HepG2 (cell line): ENCODE measurements around the gene EPS8. TPM values are rescaled to one million over a fixed set of nuclear protein-coding genes. Genes with fewer than 3 reads are reported as not detected.

Experiments used
- ATAC-seq: fragments of 200-7000 bp; cut with Tn5 transposase; 3 replicates; pipeline ENCODE4 v1.9.1; 2020; ENCODE audit warnings: mild to moderate bottlenecking, moderate library complexity
- BruUV-seq: library from RNA; stranded (reverse); fragments of 400-500 nt; replicated peaks from 2 replicates; lab custom pipeline; 2021; lab: Mats Ljungman, UMichigan
- CTCF ChIA-PET: fragments of 300-600 bp; formaldehyde crosslinking; extraction: SDS; loops from one replicate; lab custom pipeline; 2021; ENCODE audit warnings: low total read pairs, inconsistent platforms, low intra/inter-chr PET ratio; lab: Yijun Ruan, JAX
- POLR2A ChIA-PET: fragments of 350-600 bp; sonication (Branson Sonifier 250); formaldehyde crosslinking; loops from one replicate; lab custom pipeline; 2020; ENCODE audit warnings: antibody characterized with exemption, inconsistent platforms; lab: Yijun Ruan, JAX
- DNase-seq: peaks from one replicate; pipeline ENCODE4 v3.0.0-alpha.2; 2015; ENCODE audit warnings: low spot score
- FAIRE-seq: peaks from 3 replicates; lab custom pipeline; 2011; peaks lifted over from hg19 to GRCh38; lab: Jason Lieb, UNC
- H2AFZ ChIP-seq: one replicate; pipeline ENCODE4 v1.6.1; 2011; ENCODE audit warnings: low read length, inconsistent platforms
- H3K27ac ChIP-seq: fragments of 300-600 bp; 3 replicates; pipeline ENCODE4 v1.8.0; 2011; ENCODE audit warnings: mixed run types, mild to moderate bottlenecking, mixed read lengths, low read length, inconsistent platforms; ENCODE audit not compliant: insufficient read depth; ENCODE audit errors: extremely low read length
- H3K27me3 ChIP-seq, 2 experiments: fragments of 200-600 bp in 1 of 2; 2 replicates in 1 of 2; 3 replicates in 1 of 2; pipeline versions ENCODE4 v1.6.0 to v1.8.0; 2011; ENCODE audit warnings: low read length in 2 of 2, mild to moderate bottlenecking in 2 of 2, moderate library complexity in 2 of 2, inconsistent platforms in 1 of 2; ENCODE audit not compliant: insufficient read depth in 2 of 2, control insufficient read depth in 1 of 2
- H3K36me3 ChIP-seq, 2 experiments: fragments of 200-600 bp in 1 of 2; replicated peaks in 1 of 2; 2 replicates in 1 of 2; 3 replicates in 1 of 2; pipeline versions ENCODE4 v1.5.1 to v1.8.0; 2011; ENCODE audit warnings: low read length in 2 of 2, inconsistent platforms in 1 of 2; ENCODE audit not compliant: insufficient read depth in 2 of 2, control insufficient read depth in 1 of 2
- H3K4me1 ChIP-seq: 2 replicates; pipeline ENCODE4 v1.5.1; 2012; ENCODE audit warnings: low read length, inconsistent platforms; ENCODE audit not compliant: insufficient read depth
- H3K4me2 ChIP-seq: 2 replicates; pipeline ENCODE4 v1.6.0; 2011; ENCODE audit warnings: low read depth, low read length, inconsistent platforms
- H3K4me3 ChIP-seq, 3 experiments: fragments of 200-600 bp in 1 of 3; sonication (generic), shearing (Covaris generic) in 1 of 3; replicated peaks in 1 of 3; 2 replicates each; pipeline ENCODE4 v1.5.1; 2011 to 2016; ENCODE audit warnings: low read length in 3 of 3, inconsistent platforms in 2 of 3, low read depth in 2 of 3, mild to moderate bottlenecking in 2 of 3, control low read depth in 1 of 3, mixed read lengths in 1 of 3; ENCODE audit not compliant: insufficient read depth in 1 of 3
- H3K79me2 ChIP-seq: one replicate; pipeline ENCODE4 v1.6.1; 2011; ENCODE audit warnings: low read length, inconsistent platforms; ENCODE audit not compliant: insufficient read depth
- H3K9ac ChIP-seq: 2 replicates; pipeline ENCODE4 v1.6.0; 2011; ENCODE audit warnings: mild to moderate bottlenecking, low read depth, low read length, inconsistent platforms; ENCODE audit not compliant: insufficient read depth
- H3K9me3 ChIP-seq: 2 replicates; pipeline ENCODE4 v1.5.1; 2012; ENCODE audit warnings: mild to moderate bottlenecking, low read length
- H4K20me1 ChIP-seq: 2 replicates; pipeline ENCODE4 v1.6.0; 2011; ENCODE audit warnings: inconsistent platforms, mild to moderate bottlenecking, low read length, moderate library complexity; ENCODE audit not compliant: insufficient read depth
- CREB1 ChIP-seq, 2 experiments: fragments of 450-650 bp in 1 of 2; IDR thresholded peaks; 2 replicates each; pipeline ENCODE4 v1.6.1; 2016 to 2017; ENCODE audit warnings: control low read depth in 1 of 2, mild to moderate bottlenecking in 1 of 2, missing compliant biosample characterization in 1 of 2, missing genetic modification characterization in 1 of 2
- HHEX ChIP-seq: IDR thresholded peaks from 2 replicates; pipeline ENCODE4 v1.6.1; 2016; ENCODE audit warnings: control low read depth
- HNRNPK ChIP-seq: fragments of 200-400 bp; formaldehyde crosslinking; IDR thresholded peaks from 2 replicates; pipeline ENCODE4 v1.6.1; 2018; ENCODE audit warnings: low read length, low read depth, moderate library complexity, mild to moderate bottlenecking; ENCODE audit not compliant: poor library complexity, severe bottlenecking
- MAX ChIP-seq: IDR thresholded peaks from 2 replicates; pipeline ENCODE4 v1.6.1; 2012; ENCODE audit warnings: inconsistent platforms
- NFAT5 ChIP-seq: sonication (generic); formaldehyde crosslinking; IDR thresholded peaks from 2 replicates; pipeline ENCODE4 v1.4.0; 2020; ENCODE audit warnings: missing genetic modification reagents
- NFE2L2 ChIP-seq: fragments of 150-350 bp; IDR thresholded peaks from 2 replicates; pipeline ENCODE4 v1.6.1; 2014; ENCODE audit warnings: low read length
- SP140L ChIP-seq: sonication (generic); formaldehyde crosslinking; IDR thresholded peaks from 2 replicates; pipeline ENCODE4 v1.4.0; 2020; ENCODE audit warnings: missing genetic modification reagents, borderline replicate concordance
- ZBTB20 ChIP-seq: sonication (generic); formaldehyde crosslinking; IDR thresholded peaks from 2 replicates; pipeline ENCODE4 v1.8.1; 2023; ENCODE audit warnings: missing genetic modification reagents, low read depth, mild to moderate bottlenecking, borderline replicate concordance
- ZNF451 ChIP-seq: sonication (generic); formaldehyde crosslinking; IDR thresholded peaks from 2 replicates; pipeline ENCODE4 v1.5.0; 2020; ENCODE audit warnings: mild to moderate bottlenecking, missing genetic modification reagents
- ZNF780A ChIP-seq: sonication (generic); formaldehyde crosslinking; IDR thresholded peaks from 2 replicates; pipeline ENCODE4 v1.8.0; 2022; ENCODE audit warnings: mild to moderate bottlenecking, missing genetic modification reagents, moderate library complexity
- whole genome bisulfite sequencing: methylation state at CpG from one replicate; pipeline ENCODE4 v1.1.6; 2017; ENCODE audit warnings: low lambda C conversion rate; 5-methylcytosine and 5-hydroxymethylcytosine counted together
- in situ Hi-C: cut with HindIII; loops from 2 replicates; pipeline ENCODE4 v1.10.0; 2017; ENCODE audit warnings: low pct_unique_long_range_greater_than_20kb; ENCODE audit not compliant: extremely low pct_ligation_motif_present
- intact Hi-C: fragments of 100-400 bp; cut with micrococcal nuclease; formaldehyde crosslinking; loops from one replicate; pipeline ENCODE4 v1.10.0; 2022; ENCODE audit not compliant: unreplicated experiment
- polyA plus RNA-seq, 8 experiments: library from polyadenylated mRNA; depleted of rRNA in 3 of 8; stranded (reverse) in 7 of 8; unstranded in 1 of 8; fragments of >200 nt; fragmentation: Illumina TruSeq in 4 of 8; extraction: Trizol in 4 of 8; gene quantifications; 2 replicates each; pipeline versions ENCODE4 v1.2.1 to v1.2.3, GENCODE V29; 2011 to 2016; ENCODE audit warnings: low read depth in 4 of 8, missing spikeins in 1 of 8, mixed read lengths in 1 of 8; ENCODE audit not compliant: insufficient read depth in 1 of 8
- total RNA-seq, 5 experiments: library from RNA; depleted of rRNA; stranded (reverse); fragments of >200 nt; fragmentation: Illumina TruSeq; extraction: Trizol; gene quantifications; 2 replicates each; pipeline ENCODE4 v1.2.3, GENCODE V29; 2016; ENCODE audit warnings: low read depth in 1 of 5

The EPS8 gene
- total and polyA plus RNA-seq, 2 of the 13 experiments (the other 11 are each of a cell fraction or from before 2014, with no cell fraction given), result 37.1 to 43.4 TPM

GRCh38 chr12:15627995-15628945, 160.9 kb downstream of the EPS8 start:
- H3K79me2 ChIP-seq, result no peaks in the 10 kb centered on the region
- H3K9me3 ChIP-seq, result no peaks in the 10 kb centered on the region
- H4K20me1 ChIP-seq, result no peaks in the 10 kb centered on the region
- H2AFZ ChIP-seq, result no peak overlapping the region
- intact Hi-C loops (loop anchor here (5.0 kb wide), 1 partner anchor 36 kb away; no protein-coding TSS in a partner anchor), in situ Hi-C loops (no loop called here)
- peak overlapping the region; percentile 21; the same call in 1 of the 2 replicates for H3K4me2 ChIP-seq
- peak overlapping the region; percentile 64 for H3K9ac ChIP-seq
- ATAC-seq (no peak), FAIRE-seq (peak; percentile 50), DNase-seq (peak; percentile 9)
- H3K27me3 ChIP-seq, result no peaks in the 10 kb centered on the region
- ChIA-PET POLR2A (interaction anchor here (0.8 to 1.4 kb wide), 5 partner anchors 12 to 283 kb away, joined by 3 to 6 read pairs (median 3); partner anchors contain the start of gene DERA), CTCF (no interaction called here)
- peak overlapping the region; percentile 98 for H3K27ac ChIP-seq
- WGBS, result 91% methylated on average over 4 of the region's 4 CpGs
- BruUV-seq, result no TSS peak
- peaks cover 59% of the 10 kb centered on the region for H3K4me1 ChIP-seq
- H3K36me3 ChIP-seq, result peaks cover 3 to 17% of the 10 kb centered on the region in 2 experiments; a peak in 4 of 5 replicates
- TF ChIP-seq ZBTB20, result no peak
- no peak for TF ChIP-seq MAX
- TF ChIP-seq ZNF780A (CRISPR knock-in tag), result no peak
- peak; percentile 90 for TF ChIP-seq HNRNPK
- no peak for TF ChIP-seq HHEX (CRISPR knock-in tag)
- TF ChIP-seq NFE2L2, result peak; percentile 4; the same call in 1 of the 2 replicates
- TF ChIP-seq ZNF451, result no peak
- no peak for TF ChIP-seq CREB1 (IDR thresholded peaks at IDR 0.05)
- TF ChIP-seq CREB1 (CRISPR knock-in tag; IDR thresholded peaks at IDR 0.05), result peak; percentile 22; the same call in 1 of the 2 replicates
- no peak for TF ChIP-seq NFAT5
- TF ChIP-seq SP140L (CRISPR knock-in tag), result no peak
- H3K4me3 ChIP-seq, result no peak overlapping the region
